Endothelial cell of umbilical vein (primary cell): Measurements from ENCODE around the gene CFD. TPM values are rescaled to one million over a fixed set of nuclear protein-coding genes. Genes with fewer than 3 reads are reported as not detected.
A peak's percentile ranks its signal among the peaks of the same experiment; 100 is the strongest.

Experiments
- BruUV-seq: library from RNA; stranded (reverse); fragments of 400-500 nt; replicated peaks from 2 replicates; lab custom pipeline; 2021; lab: Mats Ljungman, UMichigan
- CTCF ChIA-PET: fragments of 300-600, 350-600 bp; sonication (Branson Sonifier 250); formaldehyde crosslinking; loops from one replicate; lab custom pipeline; 2021; ENCODE audit warnings: antibody characterized with exemption, inconsistent platforms; lab: Charles Lee
- POLR2A ChIA-PET: fragments of 300-600, 350-600 bp; sonication (Branson Sonifier 250); formaldehyde crosslinking; loops from one replicate; lab custom pipeline; 2021; ENCODE audit warnings: antibody characterized with exemption, inconsistent platforms; lab: Charles Lee
- DNase-seq: peaks from one replicate; pipeline ENCODE4 v3.0.0-alpha.2; 2011; ENCODE audit warnings: low read depth, low spot score
- FAIRE-seq: peaks from 2 replicates; lab custom pipeline; 2011; peaks lifted over from hg19 to GRCh38; lab: Jason Lieb, UNC
- H2AFZ ChIP-seq: 2 replicates; pipeline ENCODE4 v1.6.0; 2012; ENCODE audit warnings: low read depth, low read length, control low read depth, inconsistent platforms
- H3K27ac ChIP-seq: 2 replicates; pipeline ENCODE4 v1.5.1; 2011; ENCODE audit warnings: low read depth, mild to moderate bottlenecking, control low read depth, low read length, moderate library complexity; ENCODE audit not compliant: insufficient read depth
- H3K27me3 ChIP-seq, 2 experiments: 2 replicates each; pipeline versions ENCODE4 v1.6.0 to v1.6.1; 2011; ENCODE audit warnings: low read length in 2 of 2, mixed read lengths in 1 of 2; ENCODE audit not compliant: control insufficient read depth in 2 of 2, insufficient read depth in 2 of 2
- H3K36me3 ChIP-seq, 2 experiments: 2 replicates in 1 of 2; 3 replicates in 1 of 2; pipeline ENCODE4 v1.5.1; 2011; ENCODE audit warnings: low read length in 2 of 2, mild to moderate bottlenecking in 1 of 2, moderate library complexity in 1 of 2; ENCODE audit not compliant: control insufficient read depth in 2 of 2, insufficient read depth in 2 of 2; ENCODE audit errors: extremely low read depth in 1 of 2
- H3K4me1 ChIP-seq: 3 replicates; pipeline ENCODE4 v1.5.1; 2011; ENCODE audit warnings: mild to moderate bottlenecking, low read length; ENCODE audit not compliant: control insufficient read depth, insufficient read depth; ENCODE audit errors: extremely low read depth
- H3K4me2 ChIP-seq: 2 replicates; pipeline ENCODE4 v1.6.1; 2011; ENCODE audit warnings: low read length, control low read depth, mixed read lengths; ENCODE audit not compliant: insufficient read depth
- H3K4me3 ChIP-seq, 3 experiments: fragments of 200-600 bp in 1 of 3; sonication (generic), shearing (Covaris generic) in 1 of 3; replicated peaks in 1 of 3; 2 replicates each; pipeline ENCODE4 v1.5.1; 2011 to 2016; ENCODE audit warnings: control low read depth in 3 of 3, low read length in 3 of 3, mild to moderate bottlenecking in 2 of 3, inconsistent platforms in 1 of 3, low read depth in 1 of 3, moderate library complexity in 1 of 3; ENCODE audit not compliant: insufficient read depth in 1 of 3
- H3K79me2 ChIP-seq: 2 replicates; pipeline ENCODE4 v1.6.0; 2012; ENCODE audit warnings: low read length, inconsistent platforms; ENCODE audit not compliant: control insufficient read depth, insufficient read depth
- H3K9ac ChIP-seq: replicated peaks from 2 replicates; pipeline ENCODE3; 2011; ENCODE audit warnings: low read length, control low read depth; ENCODE audit not compliant: insufficient read depth; ENCODE audit errors: extremely low read depth
- H3K9me1 ChIP-seq: replicated peaks from 3 replicates; pipeline ENCODE4 v1.6.0; 2011; ENCODE audit warnings: mild to moderate bottlenecking, low read length; ENCODE audit not compliant: control insufficient read depth, insufficient read depth; ENCODE audit errors: extremely low read depth
- H3K9me3 ChIP-seq: replicated peaks from 2 replicates; pipeline ENCODE4 v1.5.1; 2012; ENCODE audit warnings: low read length, inconsistent platforms; ENCODE audit not compliant: control insufficient read depth, insufficient read depth
- H4K20me1 ChIP-seq: replicated peaks from 2 replicates; pipeline ENCODE3; 2011; ENCODE audit warnings: mild to moderate bottlenecking, low read length; ENCODE audit not compliant: control insufficient read depth, insufficient read depth; ENCODE audit errors: extremely low read depth
- EZH2 ChIP-seq: IDR thresholded peaks from 2 replicates; pipeline ENCODE4 v1.6.1; 2012; ENCODE audit warnings: borderline replicate concordance, low read depth, mild to moderate bottlenecking, moderate library complexity, low read length, inconsistent platforms; ENCODE audit not compliant: severe bottlenecking
- JUN ChIP-seq: IDR thresholded peaks from 2 replicates; pipeline ENCODE4 v1.6.1; 2011; ENCODE audit warnings: borderline replicate concordance, low read depth; ENCODE audit not compliant: insufficient read length, insufficient read depth
- MYC ChIP-seq: IDR thresholded peaks from one replicate; pipeline ENCODE4 v1.6.1; 2011; ENCODE audit warnings: mild to moderate bottlenecking, low read depth, low read length
- POLR2A ChIP-seq: IDR thresholded peaks from 2 replicates; pipeline ENCODE4 v1.6.1; 2012; ENCODE audit warnings: low read depth, mild to moderate bottlenecking, control low read depth, low read length
- POLR2AphosphoS5 ChIP-seq: IDR thresholded peaks from 2 replicates; pipeline ENCODE4 v1.6.1; 2012; ENCODE audit warnings: low read depth, mild to moderate bottlenecking, control low read depth, low read length, moderate library complexity; ENCODE audit not compliant: insufficient read depth
- dilution Hi-C: fragments of 300-500 bp; cut with MboI; formaldehyde crosslinking; loops from one replicate; pipeline ENCODE4 v1.15.0; 2019; ENCODE audit warnings: low sequenced_read_pairs; ENCODE audit not compliant: extremely low pct_ligation_motif_present
- intact Hi-C: fragments of 100-400 bp; cut with micrococcal nuclease; formaldehyde crosslinking; loops from one replicate; pipeline ENCODE4 v1.10.0; 2022
- polyA plus RNA-seq, 4 experiments: library from polyadenylated mRNA; depleted of rRNA in 3 of 4; stranded (reverse) in 3 of 4; unstranded in 1 of 4; fragments of >200 nt; gene quantifications; 2 replicates each; pipeline versions ENCODE4 v1.2.1 to v1.2.3, GENCODE V29; 2011 to 2012; ENCODE audit warnings: missing spikeins in 1 of 4
- total RNA-seq: library from RNA; stranded (reverse); gene quantifications from 2 replicates; pipeline ENCODE4 v1.2.3, GENCODE V29; 2021
- TF ChIP-seq, protein P1 (sequence below), 2 donors: IDR thresholded peaks; 1 replicate in 1 of 2; 2 replicates in 1 of 2; pipeline ENCODE4 v1.5.1; 2011; ENCODE audit warnings: low read length in 2 of 2, mild to moderate bottlenecking in 2 of 2, moderate library complexity in 2 of 2, control low read depth in 1 of 2, inconsistent platforms in 1 of 2, low read depth in 1 of 2; ENCODE audit not compliant: insufficient read depth in 1 of 2; ENCODE audit errors: extremely low read depth in 1 of 2
- TF ChIP-seq, protein P2 (sequence below): IDR thresholded peaks from 2 replicates; pipeline ENCODE4 v1.6.1; 2011; ENCODE audit not compliant: insufficient read depth, insufficient read length

CFD gene
- total and polyA plus RNA-seq, 2 donors (not counting 3 experiments of a cell fraction or from before 2014, with no cell fraction given): 0.25 to 0.40 TPM

- no peaks in the 10 kb centered on the region for H3K9me3 ChIP-seq
- TF ChIP-seq, protein P1, sequence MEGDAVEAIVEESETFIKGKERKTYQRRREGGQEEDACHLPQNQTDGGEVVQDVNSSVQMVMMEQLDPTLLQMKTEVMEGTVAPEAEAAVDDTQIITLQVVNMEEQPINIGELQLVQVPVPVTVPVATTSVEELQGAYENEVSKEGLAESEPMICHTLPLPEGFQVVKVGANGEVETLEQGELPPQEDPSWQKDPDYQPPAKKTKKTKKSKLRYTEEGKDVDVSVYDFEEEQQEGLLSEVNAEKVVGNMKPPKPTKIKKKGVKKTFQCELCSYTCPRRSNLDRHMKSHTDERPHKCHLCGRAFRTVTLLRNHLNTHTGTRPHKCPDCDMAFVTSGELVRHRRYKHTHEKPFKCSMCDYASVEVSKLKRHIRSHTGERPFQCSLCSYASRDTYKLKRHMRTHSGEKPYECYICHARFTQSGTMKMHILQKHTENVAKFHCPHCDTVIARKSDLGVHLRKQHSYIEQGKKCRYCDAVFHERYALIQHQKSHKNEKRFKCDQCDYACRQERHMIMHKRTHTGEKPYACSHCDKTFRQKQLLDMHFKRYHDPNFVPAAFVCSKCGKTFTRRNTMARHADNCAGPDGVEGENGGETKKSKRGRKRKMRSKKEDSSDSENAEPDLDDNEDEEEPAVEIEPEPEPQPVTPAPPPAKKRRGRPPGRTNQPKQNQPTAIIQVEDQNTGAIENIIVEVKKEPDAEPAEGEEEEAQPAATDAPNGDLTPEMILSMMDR (IDR thresholded peaks at IDR 0.05; ENCODE audit: extremely low read depth in 1 of 2, insufficient read depth in 1 of 2, low read depth in 1 of 2, low read length in 2 of 2): no peak
- TF ChIP-seq EZH2 (no peak), POLR2A (no peak), JUN (no peak), MYC (no peak), POLR2AphosphoS5 (no peak)
- TF ChIP-seq, protein P2, sequence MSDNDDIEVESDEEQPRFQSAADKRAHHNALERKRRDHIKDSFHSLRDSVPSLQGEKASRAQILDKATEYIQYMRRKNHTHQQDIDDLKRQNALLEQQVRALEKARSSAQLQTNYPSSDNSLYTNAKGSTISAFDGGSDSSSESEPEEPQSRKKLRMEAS: no peak
- DNase-seq (no peak), FAIRE-seq (no peak)
- H3K9ac ChIP-seq: no peak overlapping the region
- H3K4me3 ChIP-seq: no peak overlapping the region
- BruUV-seq: TSS peak; percentile 51
- no peaks in the 10 kb centered on the region for H3K4me1 ChIP-seq
- H2AFZ ChIP-seq: no peak overlapping the region
- dilution Hi-C loops: no loop called here
- ChIA-PET POLR2A (no interaction called here), CTCF (interaction anchor here (1.0 kb wide), 2 partner anchors 9 to 12 kb away, joined by 3 to 4 read pairs; no protein-coding TSS in a partner anchor)
- H3K4me2 ChIP-seq: no peak overlapping the region
- no peaks in the 10 kb centered on the region for H3K27me3 ChIP-seq
- peaks cover 37 to 42% of the 10 kb centered on the region in 2 experiments for H3K36me3 ChIP-seq
- peaks cover 32% of the 10 kb centered on the region for H3K79me2 ChIP-seq
- H3K27ac ChIP-seq: no peak overlapping the region
- intact Hi-C loops: no loop called here
- no peaks in the 10 kb centered on the region for H3K9me1 ChIP-seq
- H4K20me1 ChIP-seq: peaks cover 3% of the 10 kb centered on the region
Observed at GRCh38 chr19:811506-812048, 47.9 kb upstream of the CFD start.
